NCI-H1436 treated with DMSO at 0.1 percent for 48 hours (cell line): ENCODE measurements around the gene SMG1.
"Not testable (repeated sequence)": the region's sequence is repeated elsewhere in the genome, so short reads cannot be mapped to it uniquely, and the experiment has no call there.

Experiments used
- DNase-seq: peaks from one replicate; lab custom pipeline; 2025; lab: John Stamatoyannopoulos, UW

The SMG1 gene

GRCh38 chr16:18759598-18760520, 166.3 kb downstream of the SMG1 start:
- DNase-seq, result not testable (repeated sequence)

DNA sequence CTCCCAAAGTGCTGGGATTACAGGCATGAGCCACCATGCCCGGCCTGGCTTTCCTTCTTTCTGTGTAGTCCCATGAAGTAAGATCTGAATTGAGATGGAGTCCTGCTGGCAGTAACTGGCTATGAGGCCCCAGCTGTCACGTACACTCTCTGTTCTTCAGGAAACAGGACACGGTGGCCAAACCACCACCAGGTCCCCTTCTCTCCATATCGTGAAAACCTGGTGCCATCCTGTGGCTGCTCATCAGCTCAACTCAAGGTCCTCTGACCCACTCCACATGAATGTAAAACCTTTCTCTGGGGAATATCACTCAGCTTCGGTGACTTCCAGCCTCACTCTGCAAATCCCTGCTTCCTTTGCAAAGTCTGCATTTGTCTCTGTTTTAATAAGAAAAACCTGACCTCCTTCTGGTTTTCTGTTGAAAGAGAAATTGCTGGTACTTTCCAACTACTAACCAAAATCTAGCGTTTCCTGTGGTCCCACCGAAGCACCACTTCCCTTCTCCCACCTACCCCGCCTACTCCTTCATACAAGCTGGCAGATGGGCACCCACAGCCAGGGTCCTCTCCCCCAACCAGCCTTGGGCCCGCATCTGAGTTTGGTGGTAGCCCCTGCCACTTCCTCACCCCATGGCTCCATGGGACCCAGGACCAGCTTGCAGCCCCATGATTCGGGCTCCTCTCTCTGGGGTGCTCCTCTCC, 168.1 kb downstream of the SMG1 start:
- not testable (repeated sequence) for DNase-seq

DNA sequence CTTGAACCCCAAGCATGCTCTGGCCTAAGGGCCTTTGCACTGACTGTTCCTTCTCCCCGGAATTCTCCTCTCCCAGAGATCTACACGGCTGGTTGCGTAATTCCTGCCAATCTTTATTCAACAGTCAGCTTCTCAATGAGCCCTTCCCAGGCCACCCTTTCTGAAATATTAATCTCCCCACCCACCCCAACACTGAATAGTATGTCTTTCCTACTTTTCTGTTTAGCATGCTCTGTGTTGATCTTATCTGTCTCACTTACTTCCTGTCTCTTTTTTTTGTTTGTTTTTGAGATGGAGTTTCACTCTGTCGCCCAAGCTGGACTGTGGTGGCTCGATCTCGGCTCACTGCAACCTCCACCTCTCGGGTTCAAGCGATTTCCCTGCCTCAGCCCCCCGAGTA, 169.6 kb downstream of the SMG1 start:
- not testable (repeated sequence) for DNase-seq
